HepG2 (cell line): ENCODE data around the gene HYAL1. TPM values are rescaled to one million over a fixed set of nuclear protein-coding genes. Genes with fewer than 3 reads are reported as not detected.
A peak's percentile ranks its signal among the peaks of the same experiment; 100 is the strongest.

Experiments
- ATAC-seq: fragments of 200-7000 bp; cut with Tn5 transposase; 3 replicates; pipeline ENCODE4 v1.9.1; 2020; ENCODE audit warnings: mild to moderate bottlenecking, moderate library complexity
- BruUV-seq: library from RNA; stranded (reverse); fragments of 400-500 nt; replicated peaks from 2 replicates; lab custom pipeline; 2021; lab: Mats Ljungman, UMichigan
- CTCF ChIA-PET: fragments of 300-600 bp; formaldehyde crosslinking; extraction: SDS; loops from one replicate; lab custom pipeline; 2021; ENCODE audit warnings: low total read pairs, inconsistent platforms, low intra/inter-chr PET ratio; lab: Yijun Ruan, JAX
- POLR2A ChIA-PET: fragments of 350-600 bp; sonication (Branson Sonifier 250); formaldehyde crosslinking; loops from one replicate; lab custom pipeline; 2020; ENCODE audit warnings: antibody characterized with exemption, inconsistent platforms; lab: Yijun Ruan, JAX
- DNase-seq: peaks from one replicate; pipeline ENCODE4 v3.0.0-alpha.2; 2015; ENCODE audit warnings: low spot score
- FAIRE-seq: peaks from 3 replicates; lab custom pipeline; 2011; peaks lifted over from hg19 to GRCh38; lab: Jason Lieb, UNC
- H2AFZ ChIP-seq: one replicate; pipeline ENCODE4 v1.6.1; 2011; ENCODE audit warnings: low read length, inconsistent platforms
- H3K27ac ChIP-seq: fragments of 300-600 bp; 3 replicates; pipeline ENCODE4 v1.8.0; 2011; ENCODE audit warnings: mixed run types, mild to moderate bottlenecking, mixed read lengths, low read length, inconsistent platforms; ENCODE audit not compliant: insufficient read depth; ENCODE audit errors: extremely low read length
- H3K27me3 ChIP-seq, 2 experiments: fragments of 200-600 bp in 1 of 2; 2 replicates in 1 of 2; 3 replicates in 1 of 2; pipeline versions ENCODE4 v1.6.0 to v1.8.0; 2011; ENCODE audit warnings: low read length in 2 of 2, mild to moderate bottlenecking in 2 of 2, moderate library complexity in 2 of 2, inconsistent platforms in 1 of 2; ENCODE audit not compliant: insufficient read depth in 2 of 2, control insufficient read depth in 1 of 2
- H3K36me3 ChIP-seq, 2 experiments: fragments of 200-600 bp in 1 of 2; replicated peaks in 1 of 2; 2 replicates in 1 of 2; 3 replicates in 1 of 2; pipeline versions ENCODE4 v1.5.1 to v1.8.0; 2011; ENCODE audit warnings: low read length in 2 of 2, inconsistent platforms in 1 of 2; ENCODE audit not compliant: insufficient read depth in 2 of 2, control insufficient read depth in 1 of 2
- H3K4me1 ChIP-seq: 2 replicates; pipeline ENCODE4 v1.5.1; 2012; ENCODE audit warnings: low read length, inconsistent platforms; ENCODE audit not compliant: insufficient read depth
- H3K4me2 ChIP-seq: 2 replicates; pipeline ENCODE4 v1.6.0; 2011; ENCODE audit warnings: low read depth, low read length, inconsistent platforms
- H3K4me3 ChIP-seq, 3 experiments: fragments of 200-600 bp in 1 of 3; sonication (generic), shearing (Covaris generic) in 1 of 3; replicated peaks in 1 of 3; 2 replicates each; pipeline ENCODE4 v1.5.1; 2011 to 2016; ENCODE audit warnings: low read length in 3 of 3, inconsistent platforms in 2 of 3, low read depth in 2 of 3, mild to moderate bottlenecking in 2 of 3, control low read depth in 1 of 3, mixed read lengths in 1 of 3; ENCODE audit not compliant: insufficient read depth in 1 of 3
- H3K79me2 ChIP-seq: one replicate; pipeline ENCODE4 v1.6.1; 2011; ENCODE audit warnings: low read length, inconsistent platforms; ENCODE audit not compliant: insufficient read depth
- H3K9ac ChIP-seq: 2 replicates; pipeline ENCODE4 v1.6.0; 2011; ENCODE audit warnings: mild to moderate bottlenecking, low read depth, low read length, inconsistent platforms; ENCODE audit not compliant: insufficient read depth
- H3K9me3 ChIP-seq: 2 replicates; pipeline ENCODE4 v1.5.1; 2012; ENCODE audit warnings: mild to moderate bottlenecking, low read length
- H4K20me1 ChIP-seq: 2 replicates; pipeline ENCODE4 v1.6.0; 2011; ENCODE audit warnings: inconsistent platforms, mild to moderate bottlenecking, low read length, moderate library complexity; ENCODE audit not compliant: insufficient read depth
- FLYWCH1 ChIP-seq: sonication (generic); formaldehyde crosslinking; IDR thresholded peaks from 2 replicates; pipeline ENCODE4 v1.8.1; 2023; ENCODE audit warnings: mild to moderate bottlenecking, missing genetic modification reagents
- HNRNPL ChIP-seq: fragments of 200-400 bp; formaldehyde crosslinking; IDR thresholded peaks from 2 replicates; pipeline ENCODE4 v1.6.1; 2017; ENCODE audit warnings: mild to moderate bottlenecking, low read depth, low read length
- KLF9 ChIP-seq: IDR thresholded peaks from 2 replicates; pipeline ENCODE4 v1.6.1; 2016; ENCODE audit warnings: low read depth
- MTA1 ChIP-seq: sonication (generic); formaldehyde crosslinking; IDR thresholded peaks from 2 replicates; pipeline ENCODE4 v1.4.0; 2020; ENCODE audit warnings: missing genetic modification reagents, mild to moderate bottlenecking, borderline replicate concordance
- NCOA5 ChIP-seq: sonication (generic); formaldehyde crosslinking; IDR thresholded peaks from 2 replicates; pipeline ENCODE4 v1.4.0; 2020; ENCODE audit warnings: missing genetic modification reagents
- NCOR1 ChIP-seq: fragments of 200-600 bp; sonication (generic); IDR thresholded peaks from 2 replicates; pipeline ENCODE4 v1.7.0; 2017; ENCODE audit warnings: antibody characterized with exemption, low read length, borderline replicate concordance
- ZMYM3 ChIP-seq: sonication (generic); formaldehyde crosslinking; IDR thresholded peaks from 2 replicates; pipeline ENCODE4 v1.5.1; 2020; ENCODE audit warnings: mild to moderate bottlenecking, missing genetic modification reagents
- ZNF280B ChIP-seq: sonication (generic); formaldehyde crosslinking; IDR thresholded peaks from 2 replicates; pipeline ENCODE4 v1.5.0; 2020; ENCODE audit warnings: missing genetic modification reagents, mild to moderate bottlenecking, borderline replicate concordance
- ZNF3 ChIP-seq: IDR thresholded peaks from 2 replicates; pipeline ENCODE4 v1.7.0; 2017; ENCODE audit warnings: inconsistent platforms
- ZNF335 ChIP-seq: sonication (generic); formaldehyde crosslinking; IDR thresholded peaks from 2 replicates; pipeline ENCODE4 v1.4.0; 2020; ENCODE audit warnings: missing genetic modification reagents
- ZNF549 ChIP-seq: sonication (generic); formaldehyde crosslinking; IDR thresholded peaks from 2 replicates; pipeline ENCODE4 v1.5.0; 2020; ENCODE audit warnings: missing genetic modification reagents
- ZNF672 ChIP-seq: sonication (generic); formaldehyde crosslinking; IDR thresholded peaks from 2 replicates; pipeline ENCODE4 v1.8.1; 2022; ENCODE audit warnings: missing genetic modification reagents
- ZNF713 ChIP-seq: sonication (generic); formaldehyde crosslinking; IDR thresholded peaks from 2 replicates; pipeline ENCODE4 v1.4.0; 2020; ENCODE audit warnings: mild to moderate bottlenecking, missing genetic modification reagents
- ZNF775 ChIP-seq: sonication (generic); formaldehyde crosslinking; IDR thresholded peaks from 2 replicates; pipeline ENCODE4 v1.4.0; 2020; ENCODE audit warnings: missing genetic modification reagents, mild to moderate bottlenecking, moderate library complexity, borderline replicate concordance
- ZNF782 ChIP-seq: sonication (generic); formaldehyde crosslinking; IDR thresholded peaks from 2 replicates; pipeline ENCODE4 v1.4.0; 2020; ENCODE audit warnings: missing genetic modification reagents, mild to moderate bottlenecking, borderline replicate concordance
- ZZZ3 ChIP-seq: sonication (generic); formaldehyde crosslinking; IDR thresholded peaks from 2 replicates; pipeline ENCODE4 v1.4.0; 2020; ENCODE audit warnings: missing genetic modification reagents, mild to moderate bottlenecking, borderline replicate concordance
- WGBS: methylation state at CpG from one replicate; pipeline ENCODE4 v1.1.6; 2017; ENCODE audit warnings: low lambda C conversion rate; 5-methylcytosine and 5-hydroxymethylcytosine counted together
- in situ Hi-C: cut with HindIII; loops from 2 replicates; pipeline ENCODE4 v1.10.0; 2017; ENCODE audit warnings: low pct_unique_long_range_greater_than_20kb; ENCODE audit not compliant: extremely low pct_ligation_motif_present
- intact Hi-C: fragments of 100-400 bp; cut with micrococcal nuclease; formaldehyde crosslinking; loops from one replicate; pipeline ENCODE4 v1.10.0; 2022; ENCODE audit not compliant: unreplicated experiment
- polyA plus RNA-seq, 8 experiments: library from polyadenylated mRNA; depleted of rRNA in 3 of 8; stranded (reverse) in 7 of 8; unstranded in 1 of 8; fragments of >200 nt; fragmentation: Illumina TruSeq in 4 of 8; extraction: Trizol in 4 of 8; gene quantifications; 2 replicates each; pipeline versions ENCODE4 v1.2.1 to v1.2.3, GENCODE V29; 2011 to 2016; ENCODE audit warnings: low read depth in 4 of 8, missing spikeins in 1 of 8, mixed read lengths in 1 of 8; ENCODE audit not compliant: insufficient read depth in 1 of 8
- total RNA-seq, 5 experiments: library from RNA; depleted of rRNA; stranded (reverse); fragments of >200 nt; fragmentation: Illumina TruSeq; extraction: Trizol; gene quantifications; 2 replicates each; pipeline ENCODE4 v1.2.3, GENCODE V29; 2016; ENCODE audit warnings: low read depth in 1 of 5
- TF ChIP-seq, protein P1 (sequence below): sonication (generic); formaldehyde crosslinking; IDR thresholded peaks from 2 replicates; pipeline ENCODE4 v1.8.0; 2022; ENCODE audit warnings: missing genetic modification reagents, mild to moderate bottlenecking, borderline replicate concordance
- TF ChIP-seq, protein P2 (sequence below): sonication (generic); formaldehyde crosslinking; IDR thresholded peaks from 2 replicates; pipeline ENCODE4 v1.8.1; 2023; ENCODE audit warnings: mild to moderate bottlenecking, inconsistent platforms, moderate library complexity, missing genetic modification reagents, borderline replicate concordance

The HYAL1 gene
- total and polyA plus RNA-seq, 2 of the 13 experiments (the other 11 are each of a cell fraction or from before 2014, with no cell fraction given): 76.5 to 193 TPM

DNA sequence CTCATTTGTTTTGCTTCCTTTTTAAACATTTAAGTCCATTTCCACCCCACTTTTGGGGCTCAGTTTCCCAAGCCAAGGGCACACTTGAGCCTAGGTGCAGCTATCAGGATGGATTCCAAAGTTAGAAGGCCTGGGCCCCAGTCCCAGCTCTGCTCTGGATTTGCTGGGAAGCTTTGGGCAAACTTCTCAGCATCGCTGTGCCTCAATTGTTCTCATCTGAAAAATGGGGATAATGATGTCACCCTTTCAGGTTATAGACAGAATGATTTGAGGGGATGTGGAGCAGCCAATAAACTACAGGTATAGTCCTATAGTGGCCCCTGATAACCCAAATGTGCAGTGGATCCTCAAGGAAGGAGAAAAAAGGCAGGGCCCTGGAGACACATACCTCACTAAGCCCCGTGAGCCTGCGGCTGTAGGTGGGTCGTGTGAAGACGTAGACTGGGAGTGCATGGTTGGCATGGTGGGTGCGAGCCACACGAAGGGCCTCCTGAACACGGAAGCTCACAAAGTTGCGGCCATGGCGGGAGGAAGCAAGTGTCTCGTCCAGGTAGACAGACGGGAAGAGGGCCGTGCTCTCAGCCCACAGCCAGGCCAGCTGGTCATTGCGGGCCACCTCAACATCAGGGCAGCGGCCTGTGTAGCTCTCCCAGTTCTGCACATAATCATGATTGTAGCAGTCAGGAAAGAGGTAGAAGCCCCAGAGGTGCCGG lies 16.0 kb upstream of the HYAL1 start (continued):
- TF ChIP-seq, protein P1, sequence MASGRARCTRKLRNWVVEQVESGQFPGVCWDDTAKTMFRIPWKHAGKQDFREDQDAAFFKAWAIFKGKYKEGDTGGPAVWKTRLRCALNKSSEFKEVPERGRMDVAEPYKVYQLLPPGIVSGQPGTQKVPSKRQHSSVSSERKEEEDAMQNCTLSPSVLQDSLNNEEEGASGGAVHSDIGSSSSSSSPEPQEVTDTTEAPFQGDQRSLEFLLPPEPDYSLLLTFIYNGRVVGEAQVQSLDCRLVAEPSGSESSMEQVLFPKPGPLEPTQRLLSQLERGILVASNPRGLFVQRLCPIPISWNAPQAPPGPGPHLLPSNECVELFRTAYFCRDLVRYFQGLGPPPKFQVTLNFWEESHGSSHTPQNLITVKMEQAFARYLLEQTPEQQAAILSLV: no peak
- no peak for TF ChIP-seq NCOA5
- TF ChIP-seq ZMYM3: peak; percentile 39; the same call in 1 of the 2 replicates
- TF ChIP-seq ZNF280B: no peak
- no peak for TF ChIP-seq KLF9
- TF ChIP-seq ZZZ3 (CRISPR knock-in tag): no peak
- no peak for TF ChIP-seq ZNF672 (CRISPR knock-in tag)

DNA sequence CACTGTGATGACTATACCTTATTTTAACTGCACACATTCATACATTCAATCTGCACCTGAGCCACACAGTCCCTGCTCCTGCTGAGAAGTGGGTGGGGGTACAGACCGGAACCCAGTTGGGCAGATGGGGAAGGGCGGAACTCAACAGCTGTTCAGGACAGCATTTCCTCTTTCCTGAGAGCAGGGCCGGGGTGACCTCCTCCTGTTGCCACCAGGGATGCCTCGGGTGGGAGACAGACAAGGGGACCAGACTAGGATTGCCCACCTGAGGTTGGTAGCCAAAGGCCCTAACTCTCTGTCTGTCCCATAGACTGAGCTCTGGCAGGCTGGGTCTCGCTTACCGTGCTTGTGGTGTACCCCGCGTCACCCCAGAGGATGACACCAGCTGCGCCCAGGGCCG lies 15.2 kb upstream of the HYAL1 start:
- ATAC-seq: no peak
- H3K79me2 ChIP-seq: peaks cover 25% of the 10 kb centered on the region
- intact Hi-C loops: no loop called here
- peaks cover 16 to 32% of the 10 kb centered on the region in 2 experiments for H3K36me3 ChIP-seq
- ChIA-PET POLR2A (interaction anchor here (1.1 to 13.0 kb wide), 4 partner anchors 18 to 32 kb away, joined by 3 to 222 read pairs (median 6); partner anchors contain the start of genes CYB561D2, HYAL1, HYAL3 and IFRD2), CTCF (no interaction called here)
- TF ChIP-seq FLYWCH1 (CRISPR knock-in tag) (no peak), NCOR1 (no peak), ZNF782 (CRISPR knock-in tag) (no peak), ZNF3 (CRISPR knock-in tag) (no peak), ZNF549 (CRISPR knock-in tag) (no peak), ZNF775 (CRISPR knock-in tag) (no peak), ZNF335 (CRISPR knock-in tag) (no peak), HNRNPL (no peak), MTA1 (CRISPR knock-in tag) (no peak), ZNF713 (CRISPR knock-in tag) (no peak)
- TF ChIP-seq, protein P2, sequence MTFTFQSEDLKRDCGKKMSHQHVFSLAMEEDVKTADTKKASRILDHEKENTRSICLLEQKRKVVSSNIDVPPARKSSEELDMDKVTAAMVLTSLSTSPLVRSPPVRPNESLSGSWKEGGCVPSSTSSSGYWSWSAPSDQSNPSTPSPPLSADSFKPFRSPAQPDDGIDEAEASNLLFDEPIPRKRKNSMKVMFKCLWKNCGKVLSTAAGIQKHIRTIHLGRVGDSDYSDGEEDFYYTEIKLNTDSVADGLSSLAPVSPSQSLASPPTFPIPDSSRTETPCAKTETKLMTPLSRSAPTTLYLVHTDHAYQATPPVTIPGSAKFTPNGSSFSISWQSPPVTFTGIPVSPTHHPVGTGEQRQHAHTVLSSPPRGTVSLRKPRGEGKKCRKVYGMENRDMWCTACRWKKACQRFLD (CRISPR knock-in tag): no peak
- peak overlapping the region in 1 of 3 experiments; percentile 19; a peak in 1 of 6 replicates for H3K4me3 ChIP-seq
- H3K4me1 ChIP-seq: peaks cover 63% of the 10 kb centered on the region
- peak overlapping the region; percentile 94 for H3K4me2 ChIP-seq
- no peak overlapping the region for H2AFZ ChIP-seq
- no peak for DNase-seq
- FAIRE-seq: no peak
- WGBS: 99% methylated on average over 10 of the region's 10 CpGs
- peak overlapping the region; percentile 2 for H3K27ac ChIP-seq
- no TSS peak for BruUV-seq
- no peaks in the 10 kb centered on the region for H3K9me3 ChIP-seq
- in situ Hi-C loops: no loop called here
- H4K20me1 ChIP-seq: no peaks in the 10 kb centered on the region
- peak overlapping the region; percentile 10; the same call in 1 of the 2 replicates for H3K9ac ChIP-seq
- H3K27me3 ChIP-seq: no peaks in the 10 kb centered on the region; a peak in 1 of 5 replicates
